Large intestine (tissue), 3 donors: ENCODE measurements around the gene FMN1. TPM values are rescaled to one million over a fixed set of nuclear protein-coding genes. Genes with fewer than 3 reads are reported as not detected.
A peak's percentile ranks its signal among the peaks of the same experiment; 100 is the strongest.
"Not testable (repeated sequence)": the region's sequence is repeated elsewhere in the genome, so short reads cannot be mapped to it uniquely, and the experiment has no call there.

ENCODE experiments used
- DNase-seq, 2 donors: peaks; one replicate each; pipeline versions ENCODE4 v3.0.0 to v3.0.0-alpha.2; 2013
- H3K27ac ChIP-seq: one replicate; pipeline ENCODE4 v1.5.1; 2013; ENCODE audit warnings: low read length
- H3K27me3 ChIP-seq: 2 replicates; pipeline ENCODE4 v1.6.1; 2013; ENCODE audit warnings: low read length; ENCODE audit not compliant: control insufficient read depth, insufficient read depth
- H3K36me3 ChIP-seq: 2 replicates; pipeline ENCODE4 v1.6.1; 2013; ENCODE audit warnings: low read length; ENCODE audit not compliant: control insufficient read depth, insufficient read depth
- H3K4me1 ChIP-seq: one replicate; pipeline ENCODE4 v1.6.1; 2013; ENCODE audit warnings: low read length; ENCODE audit not compliant: control insufficient read depth, insufficient read depth
- H3K4me3 ChIP-seq: one replicate; pipeline ENCODE4 v1.5.1; 2013; ENCODE audit warnings: low read length
- H3K9me3 ChIP-seq: one replicate; pipeline ENCODE4 v1.6.1; 2013; ENCODE audit warnings: mild to moderate bottlenecking, low read depth, low read length, moderate library complexity; ENCODE audit not compliant: control insufficient read depth
- WGBS: methylation state at CpG from one replicate; pipeline ENCODE4 v1.1.5; 2013; ENCODE audit warnings: low lambda C conversion rate; ENCODE audit not compliant: insufficient coverage; 5-methylcytosine and 5-hydroxymethylcytosine counted together
- polyA plus RNA-seq: library from polyadenylated mRNA; unstranded; fragments of 120-200 nt; gene quantifications from one replicate; pipeline ENCODE4 v1.2.1, GENCODE V29; 2013

FMN1 gene
- polyA plus RNA-seq, 1 donor, result 0.88 TPM

DNA sequence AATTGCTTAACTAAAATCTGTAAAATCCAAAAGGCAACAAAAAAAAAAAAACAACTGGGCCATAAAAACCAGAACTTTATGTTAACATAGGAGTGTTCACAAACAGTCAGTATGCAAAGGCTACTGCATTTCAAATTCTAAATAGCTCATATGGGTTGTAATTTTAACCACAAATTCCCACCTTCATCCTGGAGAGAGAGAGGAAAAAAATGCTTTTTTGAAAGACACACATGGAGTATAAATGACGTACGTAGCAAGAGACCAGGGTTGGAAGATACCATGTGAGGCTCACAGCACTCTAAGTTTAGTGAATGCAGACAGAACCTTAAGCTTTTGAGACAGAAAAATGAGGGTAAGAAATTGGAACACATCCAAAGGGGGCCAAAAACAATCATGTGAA is 115.9 kb downstream of the FMN1 start:
- Histone ChIP-seq H3K4me1 (no peaks in the 10 kb centered on the region), H3K27ac (no peak overlapping the region), H3K9me3 (no peaks in the 10 kb centered on the region), H3K27me3 (no peaks in the 10 kb centered on the region), H3K4me3 (no peak overlapping the region), H3K36me3 (no peaks in the 10 kb centered on the region)
- DNase-seq, result no peak
- WGBS, result no CpG with 5 or more reads among the region's 2 CpGs

GRCh38 chr15:33076937-33077336 is 117.6 kb downstream of the FMN1 start:
- Histone ChIP-seq H3K4me3 (no peak overlapping the region), H3K4me1 (no peaks in the 10 kb centered on the region), H3K36me3 (no peaks in the 10 kb centered on the region), H3K27me3 (no peaks in the 10 kb centered on the region), H3K27ac (no peak overlapping the region), H3K9me3 (no peaks in the 10 kb centered on the region)
- whole genome bisulfite sequencing, result no CpG with 5 or more reads among the region's 7 CpGs
- DNase-seq, result no peak

GRCh38 chr15:33074942-33075341 is 119.6 kb downstream of the FMN1 start:
- no peak for DNase-seq
- no peaks in the 10 kb centered on the region for H3K27me3 ChIP-seq
- no peaks in the 10 kb centered on the region for H3K4me1 ChIP-seq
- H3K9me3 ChIP-seq, result no peaks in the 10 kb centered on the region
- no peaks in the 10 kb centered on the region for H3K36me3 ChIP-seq
- no peak overlapping the region for H3K27ac ChIP-seq
- no CpG with 5 or more reads among the region's 3 CpGs for WGBS
- no peak overlapping the region for H3K4me3 ChIP-seq

DNA sequence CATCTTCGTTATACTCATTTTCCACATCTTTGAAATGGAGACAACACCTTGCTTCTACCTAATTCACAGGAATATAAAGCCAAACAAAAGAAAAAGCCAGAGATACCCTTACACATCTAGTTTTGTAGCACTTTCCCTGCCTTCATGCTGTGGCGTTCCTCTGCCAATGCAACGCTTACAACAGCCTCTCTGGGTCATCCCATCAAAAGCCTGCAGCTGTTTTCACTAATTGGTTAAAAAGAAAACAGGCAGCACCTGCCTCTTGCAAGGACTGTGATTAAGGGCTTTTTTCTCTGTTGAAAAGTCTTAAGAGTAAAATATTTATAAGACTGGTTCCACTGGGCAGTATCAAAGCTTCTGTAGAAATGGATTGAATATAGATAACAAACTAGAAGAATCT is 120.3 kb downstream of the FMN1 start:
- H3K9me3 ChIP-seq, result no peaks in the 10 kb centered on the region
- H3K27ac ChIP-seq, result no peak overlapping the region
- no CpG with 5 or more reads among the region's 3 CpGs for WGBS
- no peaks in the 10 kb centered on the region for H3K36me3 ChIP-seq
- H3K4me3 ChIP-seq, result no peak overlapping the region
- DNase-seq, result no peak
- no peaks in the 10 kb centered on the region for H3K4me1 ChIP-seq
- H3K27me3 ChIP-seq, result no peaks in the 10 kb centered on the region

DNA sequence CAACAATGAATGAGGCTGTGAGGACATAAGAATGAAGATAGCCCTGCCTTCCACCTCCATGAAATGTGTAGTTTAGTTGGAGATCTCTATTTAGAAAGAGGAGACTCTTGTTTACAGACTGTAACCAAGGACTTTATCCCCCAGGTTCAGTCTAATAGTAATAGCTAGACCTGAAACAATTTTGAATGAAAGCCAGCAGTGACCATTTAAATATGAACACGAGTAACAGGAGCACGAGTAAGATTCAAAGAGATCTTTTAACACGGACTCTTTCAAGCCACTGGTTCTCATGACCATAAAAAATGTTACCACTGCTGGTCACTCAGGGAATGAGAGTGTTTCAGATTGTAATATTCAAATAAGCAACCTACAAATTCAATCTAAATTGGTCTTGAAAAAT is 123.1 kb downstream of the FMN1 start:
- DNase-seq, result no peak
- Histone ChIP-seq H3K27ac (no peak overlapping the region), H3K9me3 (no peaks in the 10 kb centered on the region), H3K4me3 (no peak overlapping the region), H3K27me3 (no peaks in the 10 kb centered on the region), H3K36me3 (no peaks in the 10 kb centered on the region), H3K4me1 (peaks cover 8% of the 10 kb centered on the region)
- 100% methylated on average over 3 of the region's 3 CpGs for WGBS

DNA sequence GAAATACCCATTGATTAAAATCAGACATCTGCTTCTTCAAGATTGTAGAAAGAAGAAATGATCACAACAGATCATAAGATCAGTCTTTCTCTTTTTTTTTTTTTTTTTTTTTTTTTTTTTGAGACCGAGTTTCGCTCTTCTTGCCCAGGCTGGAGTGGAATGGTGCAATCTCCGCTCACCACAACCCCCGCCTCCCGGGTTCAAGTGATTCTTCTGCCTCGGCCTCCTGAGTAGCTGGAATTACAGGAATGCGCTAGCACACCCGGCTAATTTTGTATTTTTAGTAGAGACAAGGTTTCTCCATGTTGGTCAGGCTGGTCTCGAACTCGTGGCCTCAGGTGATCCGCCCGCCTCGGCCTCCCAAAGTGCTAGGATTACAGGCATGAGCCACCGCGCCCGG is 124.6 kb downstream of the FMN1 start:
- not testable (repeated sequence) for DNase-seq, H3K27ac ChIP-seq, H3K27me3 ChIP-seq, H3K4me1 ChIP-seq, H3K4me3 ChIP-seq, H3K9me3 ChIP-seq, H3K36me3 ChIP-seq
- WGBS, result no CpG with 5 or more reads among the region's 16 CpGs

DNA sequence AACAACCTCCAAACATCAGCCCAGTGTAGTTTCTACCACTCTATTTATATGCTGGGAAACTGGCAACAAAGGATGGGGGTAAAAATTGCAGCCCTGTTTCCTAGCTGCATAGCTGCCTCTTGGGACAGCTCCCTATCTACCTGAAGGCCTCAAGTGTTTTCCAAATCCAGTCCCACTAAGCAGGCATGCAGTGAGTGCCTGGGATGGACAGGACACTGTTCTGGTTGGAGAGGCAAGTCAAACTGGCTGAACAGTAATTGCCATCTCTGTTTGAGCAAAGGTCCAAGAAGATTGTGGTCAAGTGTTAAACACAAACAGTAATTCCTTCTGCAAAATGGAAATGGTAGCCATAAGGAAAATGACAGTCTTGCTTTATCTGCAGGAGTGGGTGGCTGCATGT is 125.4 kb downstream of the FMN1 start:
- no peak overlapping the region for H3K4me3 ChIP-seq
- H3K27ac ChIP-seq, result no peak overlapping the region

DNA sequence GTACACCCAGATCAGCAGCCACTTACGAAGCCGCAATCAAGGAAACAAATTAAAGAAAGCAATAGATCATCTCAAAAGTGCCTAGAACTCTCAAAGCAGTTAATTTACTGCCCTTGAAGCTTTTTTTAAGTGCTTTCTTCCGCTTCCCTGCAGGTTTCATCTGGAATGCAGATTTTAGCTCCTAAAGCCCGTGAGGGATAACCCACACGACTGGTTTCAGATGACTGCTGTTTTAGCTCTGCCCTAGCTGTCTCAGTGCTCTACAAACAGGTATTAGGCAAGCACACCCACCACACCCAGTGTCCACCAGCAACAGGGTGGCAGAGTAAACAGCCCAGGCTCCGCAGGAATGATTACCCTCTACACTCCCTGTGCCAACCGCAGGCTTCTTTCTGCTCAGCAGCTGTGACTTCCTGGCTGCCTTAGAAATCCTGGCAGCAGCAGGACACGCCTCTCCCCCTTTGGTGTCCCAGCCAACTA is 126.0 kb downstream of the FMN1 start:
- Histone ChIP-seq H3K4me3 (no peak overlapping the region), H3K9me3 (no peaks in the 10 kb centered on the region), H3K27ac (no peak overlapping the region), H3K36me3 (no peaks in the 10 kb centered on the region), H3K27me3 (no peaks in the 10 kb centered on the region), H3K4me1 (peaks cover 8% of the 10 kb centered on the region)
- WGBS, result no CpG with 5 or more reads among the region's 8 CpGs
- DNase-seq, result peak in 1 of 2 donors; percentile 26

More for the DNA sequence above, 125.4 kb downstream of the FMN1 start:
- DNase-seq, result no peak
- Histone ChIP-seq H3K27me3 (no peaks in the 10 kb centered on the region), H3K4me1 (peaks cover 8% of the 10 kb centered on the region), H3K36me3 (no peaks in the 10 kb centered on the region), H3K9me3 (no peaks in the 10 kb centered on the region)

- no peak overlapping the region for H3K4me3 ChIP-seq
- peak in 1 of 2 donors; percentile 44 for DNase-seq
- H3K9me3 ChIP-seq, result no peaks in the 10 kb centered on the region
- no peaks in the 10 kb centered on the region for H3K27me3 ChIP-seq
- no peak overlapping the region for H3K27ac ChIP-seq
- H3K36me3 ChIP-seq, result no peaks in the 10 kb centered on the region
- WGBS, result no CpG with 5 or more reads among the region's 14 CpGs
- H3K4me1 ChIP-seq, result peaks cover 8% of the 10 kb centered on the region
These were observed 126.5 kb downstream of the FMN1 start for GRCh38 chr15:33068007-33068481.

- H3K4me3 ChIP-seq, result no peak overlapping the region
- no peak overlapping the region for H3K27ac ChIP-seq
- no peaks in the 10 kb centered on the region for H3K9me3 ChIP-seq
- no peak for DNase-seq
- WGBS, result 100% methylated on average over 1 of the region's 9 CpGs
- H3K4me1 ChIP-seq, result peaks cover 8% of the 10 kb centered on the region
- no peaks in the 10 kb centered on the region for H3K27me3 ChIP-seq
- H3K36me3 ChIP-seq, result no peaks in the 10 kb centered on the region
These were observed 127.1 kb downstream of the FMN1 start for GRCh38 chr15:33067456-33067855.

DNA sequence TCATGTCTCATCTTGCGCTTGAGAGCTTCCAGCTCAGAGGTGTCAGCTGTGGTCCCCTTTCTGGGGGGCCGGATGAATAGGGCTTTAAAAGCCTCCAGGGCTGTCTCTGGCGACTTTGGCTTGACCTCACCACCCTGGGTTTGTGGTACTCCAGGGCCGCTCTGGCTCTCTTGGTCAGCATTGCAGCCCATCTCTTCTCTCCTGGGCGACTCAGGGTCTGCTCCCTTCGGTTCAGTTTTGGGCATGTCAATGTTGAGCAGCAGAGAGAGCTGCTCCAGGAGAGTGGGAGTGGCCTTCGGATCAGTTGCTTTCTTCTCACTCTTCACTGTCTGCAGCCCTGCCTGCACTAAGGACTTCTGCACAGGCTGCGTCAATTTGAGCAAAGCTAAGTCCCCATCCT is 127.9 kb downstream of the FMN1 start:
- DNase-seq, result no peak
- H3K9me3 ChIP-seq, result no peaks in the 10 kb centered on the region
- no peaks in the 10 kb centered on the region for H3K27me3 ChIP-seq
- H3K4me1 ChIP-seq, result peaks cover 8% of the 10 kb centered on the region
- WGBS, result no CpG with 5 or more reads among the region's 8 CpGs
- no peaks in the 10 kb centered on the region for H3K36me3 ChIP-seq
- no peak overlapping the region for H3K4me3 ChIP-seq
- no peak overlapping the region for H3K27ac ChIP-seq
